NCI-H345 treated with DMSO at 0.1 percent for 48 hours (cell line): ENCODE measurements around the gene INSYN2B.
"Not testable (repeated sequence)": the region's sequence is repeated elsewhere in the genome, so short reads cannot be mapped to it uniquely, and the experiment has no call there.

Source experiments
- DNase-seq: peaks from one replicate; lab custom pipeline; 2025; ENCODE audit not compliant: unreplicated experiment; lab: John Stamatoyannopoulos, UW

INSYN2B gene

GRCh38 chr5:169973056-169973455 is 7.2 kb downstream of the INSYN2B start:
- no peak for DNase-seq

GRCh38 chr5:169971780-169972179 is 8.5 kb downstream of the INSYN2B start:
- no peak for DNase-seq

GRCh38 chr5:169970911-169971765 is 9.2 kb downstream of the INSYN2B start:
- no peak for DNase-seq

GRCh38 chr5:169970339-169970738 is 10.0 kb downstream of the INSYN2B start:
- no peak for DNase-seq

- no peak for DNase-seq
These were observed 16.0 kb downstream of the INSYN2B start for GRCh38 chr5:169964246-169964645.

- no peak for DNase-seq
These were observed 19.6 kb downstream of the INSYN2B start for GRCh38 chr5:169960659-169961058.

GRCh38 chr5:169958278-169958677 is 22.0 kb downstream of the INSYN2B start:
- no peak for DNase-seq

- DNase-seq, result no peak
These were observed 23.5 kb downstream of the INSYN2B start for GRCh38 chr5:169956756-169957155.

GRCh38 chr5:169956126-169956525 is 24.2 kb downstream of the INSYN2B start:
- no peak for DNase-seq

- no peak for DNase-seq
These were observed 25.5 kb downstream of the INSYN2B start for GRCh38 chr5:169954786-169955185.

GRCh38 chr5:169953196-169953595 is 27.1 kb downstream of the INSYN2B start:
- DNase-seq, result not testable (repeated sequence)

- DNase-seq, result no peak
These were observed 30.0 kb downstream of the INSYN2B start for GRCh38 chr5:169950333-169950732.

- no peak for DNase-seq
These were observed 33.5 kb downstream of the INSYN2B start for GRCh38 chr5:169946743-169947295.

GRCh38 chr5:169945831-169946261 is 34.4 kb downstream of the INSYN2B start:
- DNase-seq, result no peak

- no peak for DNase-seq
These were observed 35.2 kb downstream of the INSYN2B start for GRCh38 chr5:169944922-169945680.

- DNase-seq, result no peak
These were observed 36.2 kb downstream of the INSYN2B start for GRCh38 chr5:169944115-169944514.

GRCh38 chr5:169943026-169943425 is 37.3 kb downstream of the INSYN2B start:
- DNase-seq, result no peak

- no peak for DNase-seq
These were observed 38.1 kb downstream of the INSYN2B start for GRCh38 chr5:169942181-169942580.

- no peak for DNase-seq
These were observed 38.8 kb downstream of the INSYN2B start for GRCh38 chr5:169941542-169941941.

GRCh38 chr5:169939731-169940130 is 40.6 kb downstream of the INSYN2B start:
- no peak for DNase-seq

- no peak for DNase-seq
These were observed 41.9 kb downstream of the INSYN2B start for GRCh38 chr5:169938439-169938838.

GRCh38 chr5:169935762-169936161 is 44.5 kb downstream of the INSYN2B start:
- no peak for DNase-seq
